Gastrocnemius medialis (tissue), 4 donors: ENCODE measurements around the gene SEC11A. TPM values are rescaled to one million over a fixed set of nuclear protein-coding genes. Genes with fewer than 3 reads are reported as not detected.

Experiments used
- ATAC-seq, 2 donors: fragments of 150-250 bp; one replicate each; pipeline ENCODE4 v1.9.1; 2016
- DNase-seq, 2 donors: peaks; one replicate each; pipeline ENCODE4 v3.0.0-alpha.2; 2019
- H3K27ac ChIP-seq, 4 donors: fragments of 200-600 bp; sonication (generic); 1 replicate in 1 of 4; 2 replicates in 3 of 4; pipeline ENCODE4 v1.5.1; 2016 to 2018; ENCODE audit warnings: mild to moderate bottlenecking in 2 of 4, moderate library complexity in 1 of 4
- H3K27me3 ChIP-seq, 3 donors: fragments of 200-600 bp; sonication (generic) in 2 of 3; 1 replicate in 1 of 3; 2 replicates in 2 of 3; pipeline versions ENCODE4 v1.5.1 to v1.6.0; 2016 to 2019; ENCODE audit warnings: mild to moderate bottlenecking in 1 of 3, moderate library complexity in 1 of 3
- H3K36me3 ChIP-seq, 2 donors: fragments of 200-600 bp; sonication (generic) in 1 of 2; one replicate each; pipeline ENCODE4 v1.5.1; 2017 to 2018
- H3K4me1 ChIP-seq, 2 donors: fragments of 200-600 bp; sonication (generic) in 1 of 2; one replicate each; pipeline ENCODE4 v1.5.1; 2016 to 2017; ENCODE audit warnings: mild to moderate bottlenecking in 2 of 2
- H3K4me3 ChIP-seq, 4 donors: fragments of 200-600 bp; sonication (generic) in 3 of 4; 1 replicate in 1 of 4; 2 replicates in 3 of 4; pipeline ENCODE4 v1.5.1; 2016 to 2019; ENCODE audit warnings: mild to moderate bottlenecking in 2 of 4
- H3K9me3 ChIP-seq, 3 donors: fragments of 200-600 bp; sonication (generic) in 2 of 3; 1 replicate in 1 of 3; 2 replicates in 2 of 3; pipeline ENCODE4 v1.5.1; 2016 to 2019
- CTCF ChIP-seq, 5 experiments: fragments of 450-650 bp in 3 of 5; fragments of 200-600 bp in 2 of 5; sonication (generic) in 2 of 5; IDR thresholded peaks in 4 of 5; conservative IDR thresholded peaks in 1 of 5; 1 replicate in 4 of 5; 2 replicates in 1 of 5; pipeline ENCODE4 v1.5.1; 2016 to 2019; ENCODE audit warnings: antibody characterized with exemption in 5 of 5, mild to moderate bottlenecking in 3 of 5, moderate library complexity in 3 of 5
- POLR2A ChIP-seq, 2 donors: fragments of 450-650 bp; IDR thresholded peaks; one replicate each; pipeline ENCODE4 v1.6.1; 2017; ENCODE audit warnings: antibody characterized with exemption in 2 of 2, mild to moderate bottlenecking in 2 of 2, moderate library complexity in 2 of 2
- in situ Hi-C, 4 donors: fragments of 200-750 bp; cut with MboI; loops; one replicate each; pipeline versions ENCODE4 v1.15.0 to v1.8.0; 2017; ENCODE audit warnings: low sequenced_read_pairs in 4 of 4
- intact Hi-C: fragments of 100-400 bp; cut with DNase I; formaldehyde crosslinking; loops from one replicate; pipeline ENCODE4 v1.15.1; 2023; ENCODE audit warnings: low total_unique reads
- total RNA-seq, 4 donors: library from RNA; depleted of rRNA; stranded (reverse); fragments of >200 nt; gene quantifications; one replicate each; pipeline versions ENCODE4 v1.1.0 to v1.2.3, GENCODE V29; 2016

Gene SEC11A
- total RNA-seq, 4 donors from 2014 or later, result 90.2 to 127 (median 118) TPM

- TF ChIP-seq CTCF (IDR thresholded peaks at IDR 0.05 in 4 of 5, conservative IDR thresholded peaks at IDR 0.05 in 1 of 5) (peak; percentile 53 to 71 (median 66)), POLR2A (IDR thresholded peaks at IDR 0.05) (no peak)
- DNase-seq (peak; percentile 67 to 85), ATAC-seq (peak; percentile 53 to 63)
- Histone ChIP-seq H3K4me1 (peaks cover 14 to 23% of the 10 kb centered on the region in 2 donors), H3K27me3 (no peaks in the 10 kb centered on the region), H3K27ac (peak overlapping the region; percentile 86 to 98 (median 90)), H3K9me3 (no peaks in the 10 kb centered on the region), H3K4me3 (peak overlapping the region; percentile 86 to 98 (median 91)), H3K36me3 (peaks cover 0 to 22% of the 10 kb centered on the region in 2 donors)
- intact Hi-C loops (loop anchor here (1.0 to 5.0 kb wide), 7 partner anchors 24 to 272 kb away; partner anchors contain the start of genes SEC11A and ZNF592), in situ Hi-C loops (loop anchor here in 2 of 4 donors (10.0 kb wide), 1 partner anchor 60 kb away; no protein-coding TSS in a partner anchor)
These were observed 61.1 kb downstream of the SEC11A start for GRCh38 chr15:84654689-84655453.

GRCh38 chr15:84653910-84654688 is 61.8 kb downstream of the SEC11A start, which contains the start of gene WDR73:
Gene WDR73 (minus strand): TSS chr15:84654283. CDS start chr15:84654274, 9 bp downstream.
- Histone ChIP-seq H3K36me3 (peaks cover 0 to 30% of the 10 kb centered on the region in 2 donors), H3K27me3 (no peaks in the 10 kb centered on the region), H3K9me3 (no peaks in the 10 kb centered on the region), H3K27ac (peak within 1 kb of the TSS; percentile 86 to 98 (median 90)), H3K4me1 (peaks cover 14 to 24% of the 10 kb centered on the region in 2 donors), H3K4me3 (peak within 1 kb of the TSS; percentile 86 to 98 (median 91))
- peak; percentile 92 for DNase-seq
- peak; percentile 90 for ATAC-seq
- in situ Hi-C loops (loop anchor here in 2 of 4 donors (10.0 kb wide), 1 partner anchor 59 kb away; no protein-coding TSS in a partner anchor), intact Hi-C loops (loop anchor here (1.0 to 5.0 kb wide), 6 partner anchors 23 to 162 kb away; partner anchors contain the start of genes SEC11A and ZNF592)
- TF ChIP-seq CTCF (IDR thresholded peaks at IDR 0.05 in 4 of 5, conservative IDR thresholded peaks at IDR 0.05 in 1 of 5), result no peak
- peak; percentile 50 to 64 for TF ChIP-seq POLR2A (IDR thresholded peaks at IDR 0.05)

GRCh38 chr15:84653584-84653909 is 62.4 kb downstream of the SEC11A start:
- DNase-seq (no peak), ATAC-seq (no peak)
- H3K9me3 ChIP-seq, result no peaks in the 10 kb centered on the region
- TF ChIP-seq POLR2A (IDR thresholded peaks at IDR 0.05) (no peak), CTCF (IDR thresholded peaks at IDR 0.05 in 4 of 5, conservative IDR thresholded peaks at IDR 0.05 in 1 of 5) (no peak)
- H3K27me3 ChIP-seq, result no peaks in the 10 kb centered on the region
- H3K36me3 ChIP-seq, result peaks cover 0 to 35% of the 10 kb centered on the region in 2 donors
- in situ Hi-C loops (loop anchor here in 2 of 4 donors (10.0 kb wide), 1 partner anchor 59 kb away; no protein-coding TSS in a partner anchor), intact Hi-C loops (loop anchor here (5.0 kb wide), 1 partner anchor 49 kb away; no protein-coding TSS in a partner anchor)
- H3K4me3 ChIP-seq, result peak overlapping the region; percentile 86 to 98 (median 91)
- peaks cover 14 to 24% of the 10 kb centered on the region in 2 donors for H3K4me1 ChIP-seq
- peak overlapping the region; percentile 86 to 98 (median 90) for H3K27ac ChIP-seq

- intact Hi-C loops, result loop anchor here (5.0 kb wide), 1 partner anchor 53 kb away; no protein-coding TSS in a partner anchor
- in situ Hi-C loops, result loop anchor here in 2 of 4 donors (10.0 kb wide), 1 partner anchor 55 kb away; no protein-coding TSS in a partner anchor
- peaks cover 0 to 74% of the 10 kb centered on the region in 2 donors for H3K36me3 ChIP-seq
- DNase-seq (no peak), ATAC-seq (no peak)
- H3K4me3 ChIP-seq, result no peak overlapping the region
- no peak overlapping the region for H3K27ac ChIP-seq
- H3K4me1 ChIP-seq, result peaks cover 9 to 10% of the 10 kb centered on the region in 2 donors
- H3K27me3 ChIP-seq, result no peaks in the 10 kb centered on the region
- TF ChIP-seq POLR2A (IDR thresholded peaks at IDR 0.05) (no peak), CTCF (IDR thresholded peaks at IDR 0.05 in 4 of 5, conservative IDR thresholded peaks at IDR 0.05 in 1 of 5) (no peak)
- no peaks in the 10 kb centered on the region for H3K9me3 ChIP-seq
These were observed 66.2 kb downstream of the SEC11A start for GRCh38 chr15:84649706-84650105.
